Forelimb muscle (tissue), 1 donor: ENCODE measurements around the gene CHD9. TPM values are rescaled to one million over a fixed set of nuclear protein-coding genes. Genes with fewer than 3 reads are reported as not detected.
A peak's percentile ranks its signal among the peaks of the same experiment; 100 is the strongest.
"Not testable (repeated sequence)": the region's sequence is repeated elsewhere in the genome, so short reads cannot be mapped to it uniquely, and the experiment has no call there.

Source experiments
- DNase-seq: peaks from one replicate; pipeline ENCODE4 v3.0.0-alpha.2; 2013; ENCODE audit warnings: low read depth
- polyA plus RNA-seq: library from polyadenylated mRNA; unstranded; fragments of 120-200 nt; gene quantifications from one replicate; pipeline ENCODE4 v1.2.1, GENCODE V29; 2013; ENCODE audit not compliant: insufficient read length

Gene CHD9, protein sequence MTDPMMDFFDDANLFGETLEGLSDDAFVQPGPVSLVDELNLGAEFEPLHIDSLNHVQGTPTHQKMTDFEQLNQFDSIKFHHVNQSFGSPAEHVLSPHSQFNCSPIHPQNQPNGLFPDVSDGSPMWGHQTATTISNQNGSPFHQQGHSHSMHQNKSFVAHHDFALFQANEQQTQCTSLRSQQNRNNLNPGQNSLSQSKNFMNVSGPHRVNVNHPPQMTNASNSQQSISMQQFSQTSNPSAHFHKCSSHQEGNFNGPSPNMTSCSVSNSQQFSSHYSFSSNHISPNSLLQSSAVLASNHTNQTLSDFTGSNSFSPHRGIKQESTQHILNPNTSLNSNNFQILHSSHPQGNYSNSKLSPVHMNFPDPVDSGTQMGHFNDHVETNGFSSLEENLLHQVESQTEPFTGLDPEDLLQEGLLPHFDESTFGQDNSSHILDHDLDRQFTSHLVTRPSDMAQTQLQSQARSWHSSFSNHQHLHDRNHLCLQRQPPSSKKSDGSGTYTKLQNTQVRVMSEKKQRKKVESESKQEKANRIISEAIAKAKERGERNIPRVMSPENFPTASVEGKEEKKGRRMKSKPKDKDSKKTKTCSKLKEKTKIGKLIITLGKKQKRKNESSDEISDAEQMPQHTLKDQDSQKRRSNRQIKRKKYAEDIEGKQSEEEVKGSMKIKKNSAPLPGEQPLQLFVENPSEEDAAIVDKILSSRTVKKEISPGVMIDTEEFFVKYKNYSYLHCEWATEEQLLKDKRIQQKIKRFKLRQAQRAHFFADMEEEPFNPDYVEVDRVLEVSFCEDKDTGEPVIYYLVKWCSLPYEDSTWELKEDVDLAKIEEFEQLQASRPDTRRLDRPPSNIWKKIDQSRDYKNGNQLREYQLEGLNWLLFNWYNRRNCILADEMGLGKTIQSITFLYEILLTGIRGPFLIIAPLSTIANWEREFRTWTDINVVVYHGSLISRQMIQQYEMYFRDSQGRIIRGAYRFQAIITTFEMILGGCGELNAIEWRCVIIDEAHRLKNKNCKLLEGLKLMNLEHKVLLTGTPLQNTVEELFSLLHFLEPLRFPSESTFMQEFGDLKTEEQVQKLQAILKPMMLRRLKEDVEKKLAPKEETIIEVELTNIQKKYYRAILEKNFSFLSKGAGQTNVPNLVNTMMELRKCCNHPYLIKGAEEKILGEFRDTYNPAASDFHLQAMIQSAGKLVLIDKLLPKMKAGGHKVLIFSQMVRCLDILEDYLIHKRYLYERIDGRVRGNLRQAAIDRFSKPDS (N-terminal part only)
- 45.5 TPM for polyA plus RNA-seq

DNA sequence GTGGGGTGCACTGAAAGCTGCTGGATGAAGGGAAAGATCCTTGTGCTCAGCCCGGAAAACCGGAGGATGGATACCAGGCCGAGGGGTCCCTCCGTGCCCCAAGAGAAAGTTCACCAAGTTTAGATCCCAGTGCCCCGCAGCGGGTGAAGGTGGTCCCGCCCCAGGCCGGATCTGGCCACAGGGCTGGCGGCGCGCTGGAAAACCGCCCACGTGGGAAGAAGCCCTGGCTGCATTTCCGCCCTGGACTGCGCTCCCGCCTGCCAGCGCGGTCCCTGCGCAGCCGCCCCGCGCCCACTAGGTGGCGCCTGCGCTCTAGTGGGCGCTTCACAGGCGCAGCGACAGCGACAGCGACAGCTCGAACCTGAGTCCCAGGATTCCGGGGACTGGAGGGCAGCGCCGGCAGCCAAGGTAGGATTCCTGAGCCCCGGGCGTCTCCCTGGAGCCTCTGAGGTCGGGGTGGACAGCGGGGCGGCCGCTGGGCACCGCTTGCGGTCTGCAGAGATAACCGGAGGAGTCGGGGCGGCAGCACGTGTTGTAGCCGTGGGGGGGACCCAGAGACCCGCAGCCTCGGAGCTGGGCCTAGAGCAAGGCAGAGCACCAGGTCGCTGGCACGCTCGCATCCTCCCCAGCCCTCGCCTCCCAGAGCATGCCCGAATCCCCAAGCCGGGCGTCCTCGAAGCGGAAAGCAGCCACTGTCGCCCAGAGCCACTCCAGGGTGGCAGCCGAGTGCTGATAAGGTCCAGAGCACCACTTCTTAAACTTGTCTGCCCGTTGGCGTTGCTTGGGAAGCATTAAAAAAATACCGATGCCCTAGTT, at the start of gene CHD9:
TSS of gene CHD9 (plus strand) at position 322 of the 816 bp plus-strand sequence. CDS start 101,099 bp downstream, outside the sequence.
- DNase-seq: peak; percentile 74

DNA sequence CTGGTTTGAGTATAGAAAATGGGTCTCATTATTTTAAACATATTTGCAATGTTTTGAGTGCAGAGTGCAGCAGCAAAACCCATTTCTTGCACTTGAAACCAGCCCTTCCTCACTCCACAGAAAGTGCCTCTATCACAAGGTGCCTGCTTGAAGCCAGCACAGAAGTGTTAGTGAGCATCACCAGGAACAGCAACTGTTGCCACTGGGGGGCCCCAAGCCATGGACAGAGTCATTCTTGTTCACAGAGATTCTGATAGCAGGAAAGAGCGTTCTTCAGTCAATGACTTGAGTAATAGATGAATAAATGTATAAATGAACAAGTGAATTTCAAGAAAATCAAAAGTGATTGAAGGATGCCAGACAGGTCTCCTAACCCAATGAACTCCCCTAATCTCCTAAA, 47.7 kb upstream of the CHD9 start:
- no peak for DNase-seq

DNA sequence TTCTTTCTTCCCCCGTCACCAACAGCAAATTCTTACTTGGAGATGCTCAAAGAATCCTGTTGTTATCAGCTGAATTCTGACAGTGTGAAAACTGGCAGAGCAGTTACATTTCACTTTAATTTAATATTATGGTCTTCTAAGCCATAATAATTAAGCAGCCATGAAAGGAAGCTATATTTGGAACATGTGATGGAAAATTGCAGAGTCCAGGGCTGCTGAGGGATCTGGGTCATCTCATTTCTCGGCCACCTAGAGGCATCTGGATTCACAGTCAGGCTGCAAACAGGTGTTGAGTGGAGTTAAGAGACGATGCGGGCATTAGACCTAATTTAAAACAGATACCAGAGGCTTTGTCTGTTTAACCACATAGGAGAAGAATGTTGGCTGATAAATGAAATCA, 40.5 kb upstream of the CHD9 start:
- DNase-seq: no peak

DNA sequence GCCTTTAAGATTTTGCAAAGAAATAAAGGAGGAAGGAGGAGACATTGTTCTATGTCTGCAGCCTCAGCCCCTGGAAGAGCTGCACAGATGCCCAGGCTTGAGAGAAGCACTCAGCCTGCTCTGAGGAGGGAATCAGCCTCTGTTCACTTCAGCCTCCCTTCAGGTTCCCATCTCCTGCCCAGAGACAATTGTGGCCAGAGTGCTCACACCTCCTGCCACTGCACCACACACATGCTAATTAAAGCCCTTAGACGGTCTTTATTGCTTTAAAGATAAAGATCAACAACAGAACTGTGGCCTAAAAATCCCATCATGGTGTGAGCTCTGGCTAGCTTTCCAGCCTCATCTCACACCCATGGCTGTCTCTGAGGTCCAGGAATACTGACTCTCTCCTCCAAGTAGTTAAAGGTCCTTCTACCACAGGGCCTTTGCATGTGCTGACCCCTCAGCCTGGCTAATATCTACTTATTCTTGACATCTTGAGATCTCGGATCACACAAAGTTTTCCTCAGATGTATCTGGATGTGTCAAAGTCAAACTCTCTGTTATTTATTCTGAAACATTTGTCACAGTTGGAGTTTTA, 35.9 kb upstream of the CHD9 start:
- DNase-seq: no peak

DNA sequence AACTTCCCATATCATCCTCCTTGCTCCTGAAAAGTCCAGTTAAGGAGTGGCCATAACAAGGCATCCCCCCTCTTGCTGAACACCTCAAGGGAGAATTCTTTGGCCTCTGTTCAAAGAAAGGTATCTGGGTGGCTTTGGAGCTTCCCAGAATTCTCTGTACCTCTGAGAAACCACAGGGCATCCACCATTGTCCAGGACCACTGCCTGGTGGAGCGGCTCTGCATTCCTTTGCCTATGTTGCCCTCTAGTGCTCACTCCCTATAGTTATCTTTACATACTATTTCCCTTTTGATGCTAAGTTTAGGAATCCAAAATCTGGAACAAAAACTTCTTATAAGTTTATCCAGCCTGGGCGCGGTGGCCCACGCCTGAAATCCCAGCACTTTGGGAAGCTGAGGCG, 32.4 kb upstream of the CHD9 start:
- DNase-seq: no peak

DNA sequence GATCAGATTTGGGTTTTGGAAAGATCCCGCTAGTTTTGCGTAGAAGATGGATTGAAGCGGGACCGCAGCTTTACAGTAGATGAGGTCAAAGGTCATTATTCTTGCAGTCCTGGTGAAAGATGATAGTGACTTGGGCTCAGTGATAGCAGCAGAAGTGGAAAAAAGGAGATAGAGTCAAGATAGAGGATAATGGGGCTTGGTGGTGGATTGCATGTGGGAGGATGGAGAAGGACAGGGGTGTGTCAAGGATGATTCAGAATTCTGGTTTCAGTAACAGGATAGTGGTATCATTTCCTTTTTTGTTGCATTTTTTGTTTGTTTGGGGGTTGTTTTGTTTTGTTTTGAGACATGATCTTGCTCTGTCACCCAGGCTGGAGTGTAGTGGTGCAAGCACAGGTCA, 30.7 kb upstream of the CHD9 start:
- no peak for DNase-seq

DNA sequence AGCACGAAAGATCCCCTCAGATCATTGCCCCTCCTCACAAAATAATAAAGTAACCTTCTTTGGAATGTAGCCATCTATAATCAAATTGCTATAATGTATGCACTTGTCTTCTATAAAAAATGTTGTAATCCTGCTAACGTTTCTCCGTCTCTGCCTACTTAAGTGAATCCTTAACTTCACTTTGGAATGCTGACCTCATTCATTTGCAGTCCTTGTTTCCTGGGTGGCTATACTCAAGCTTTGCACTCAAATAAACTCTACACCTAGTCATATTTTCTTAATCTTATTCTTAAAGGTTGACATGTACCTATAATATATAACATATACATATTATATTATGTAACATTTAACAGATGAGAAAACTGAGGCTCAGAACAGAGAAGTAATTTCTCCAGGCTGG, 24.8 kb upstream of the CHD9 start:
- no peak for DNase-seq

DNA sequence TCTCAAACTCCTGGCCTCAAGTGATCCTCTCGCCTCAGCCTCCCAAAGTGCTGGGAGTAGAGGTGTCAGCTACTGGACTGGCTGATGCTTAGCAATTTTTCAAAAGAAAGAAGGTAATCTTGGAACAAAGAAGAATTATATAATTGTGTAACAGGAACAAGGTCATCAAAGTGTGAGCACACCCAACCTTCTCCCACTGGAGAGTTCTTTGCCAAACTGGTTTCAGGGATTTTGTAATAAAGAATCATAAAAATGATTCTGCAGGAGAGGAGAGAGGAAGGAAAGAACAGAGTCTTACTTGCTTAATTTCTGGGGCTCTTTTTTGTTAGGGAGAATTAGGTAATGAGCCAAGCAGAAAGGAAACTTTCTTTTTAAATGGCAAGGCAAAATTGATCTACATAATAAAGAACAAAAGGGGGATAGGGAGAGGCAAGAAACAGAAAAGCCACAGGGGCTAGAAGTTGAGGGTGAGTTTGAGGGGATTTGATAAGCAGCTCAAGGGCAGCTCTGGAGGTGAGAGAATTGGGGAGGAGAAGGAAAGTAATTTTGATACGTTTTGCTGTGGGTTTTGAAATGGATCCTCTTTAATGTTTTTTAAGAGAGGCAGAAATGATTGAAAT, 23.4 kb upstream of the CHD9 start:
- no peak for DNase-seq

DNA sequence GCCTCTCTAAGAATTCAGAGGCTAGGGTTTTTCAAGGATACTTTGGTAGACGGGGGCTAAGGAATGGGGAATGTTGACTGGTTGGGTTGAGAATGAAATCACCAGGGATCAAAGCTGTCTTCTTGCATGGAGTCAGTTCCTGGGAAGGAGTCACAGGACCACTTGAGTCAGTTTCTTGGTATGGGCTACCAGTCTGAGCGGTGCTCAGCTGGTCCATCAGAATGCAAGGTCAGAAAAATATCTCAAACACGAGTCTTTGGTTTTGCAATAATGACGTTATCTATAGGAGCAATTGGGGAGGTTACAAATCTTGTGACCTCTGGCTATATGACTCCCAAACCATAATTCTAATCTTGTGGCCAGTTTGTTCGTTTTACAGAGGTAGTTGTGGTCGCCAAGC, 20.5 kb upstream of the CHD9 start:
- DNase-seq: no peak

DNA sequence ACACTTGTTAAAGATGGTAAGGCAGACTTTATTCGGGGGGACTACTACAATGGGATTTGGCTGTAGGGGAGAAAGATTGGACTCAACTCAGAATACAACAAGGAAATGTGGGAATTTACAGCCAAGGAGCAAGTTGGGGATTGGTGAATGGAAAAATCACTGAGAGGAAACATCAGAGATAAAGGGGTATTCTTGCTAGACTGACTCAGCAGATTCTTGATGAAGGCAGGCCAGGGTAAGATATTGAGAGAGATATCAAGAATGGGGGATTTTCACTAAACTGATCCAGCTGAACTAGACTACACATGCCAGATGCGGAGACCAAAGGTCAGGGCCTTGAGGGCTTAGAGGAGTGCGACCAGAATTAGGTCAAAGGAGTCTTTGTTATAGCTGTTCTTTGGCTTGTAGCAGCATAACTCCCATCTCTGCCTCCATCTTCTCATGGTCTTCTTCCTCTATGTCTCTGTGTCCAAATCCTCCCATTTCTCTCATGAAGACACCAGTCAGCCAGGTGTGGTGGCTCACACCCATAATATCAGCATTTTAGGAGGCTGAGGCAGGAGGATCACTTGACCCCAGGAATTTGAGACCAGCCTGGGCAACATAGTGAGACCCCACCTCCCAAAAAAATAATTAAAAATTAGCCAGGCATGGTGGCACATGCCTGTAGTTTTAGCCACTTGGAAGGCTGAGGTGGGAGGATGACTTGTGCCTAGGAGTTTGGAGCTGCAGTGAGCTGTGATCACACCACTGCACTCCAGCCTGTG, 19.4 kb upstream of the CHD9 start:
- DNase-seq: no peak

DNA sequence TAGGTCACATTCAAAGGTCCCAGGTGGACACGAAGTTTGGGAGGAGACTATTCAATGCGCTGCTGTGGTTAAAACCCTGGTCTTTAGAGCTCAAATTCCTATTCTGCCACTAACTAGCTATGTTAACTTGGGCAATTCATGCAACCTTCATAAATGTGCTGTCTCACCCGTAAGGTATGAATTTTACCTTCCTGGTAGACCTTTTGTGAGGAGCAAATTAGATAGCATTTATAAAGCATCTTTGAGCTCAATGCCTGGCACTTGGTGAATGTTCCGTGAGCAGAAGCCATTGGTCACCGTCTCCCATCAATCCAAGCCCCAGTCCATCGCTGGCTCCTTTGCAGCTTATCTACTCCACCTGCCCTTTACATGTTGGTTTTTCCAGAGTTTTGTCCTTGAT, 18.7 kb upstream of the CHD9 start:
- no peak for DNase-seq

DNA sequence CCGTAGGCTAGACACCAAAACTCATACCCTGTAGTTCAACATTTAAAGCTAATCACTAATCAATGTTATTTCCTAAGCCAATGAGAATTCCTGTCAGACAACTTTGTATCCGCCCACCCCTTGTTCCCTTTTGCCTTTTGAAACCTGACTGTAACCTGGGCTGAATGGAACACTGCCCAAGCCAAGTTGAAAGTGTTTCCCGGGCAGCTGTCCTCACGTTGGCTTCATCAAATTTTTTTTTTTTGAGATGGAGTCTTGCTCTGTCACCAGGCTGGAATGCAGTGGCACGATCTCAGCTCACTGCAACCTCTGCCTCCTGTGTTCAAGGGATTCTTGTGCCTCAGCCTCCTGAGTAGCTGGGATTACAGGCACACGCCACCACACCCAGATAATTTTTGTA, 18.1 kb upstream of the CHD9 start:
- DNase-seq: not testable (repeated sequence)

DNA sequence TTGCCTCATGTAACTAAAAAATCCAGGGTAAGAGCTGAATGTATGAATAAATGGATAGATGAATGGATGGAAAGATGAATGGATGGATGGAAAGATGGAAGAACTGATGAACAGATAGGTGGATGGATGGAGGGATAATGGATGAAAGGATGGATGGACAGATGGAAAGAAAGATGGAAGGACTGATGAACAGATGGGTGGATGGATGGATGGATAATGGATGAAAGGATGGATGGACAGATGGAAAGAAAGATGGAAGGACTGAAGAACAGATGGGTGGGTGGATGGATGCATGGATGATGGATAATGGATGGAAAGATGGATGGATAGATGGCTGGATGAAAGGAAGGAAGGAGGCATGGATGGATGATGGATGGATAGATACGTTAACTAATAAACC, 14.0 kb upstream of the CHD9 start:
- DNase-seq: no peak

DNA sequence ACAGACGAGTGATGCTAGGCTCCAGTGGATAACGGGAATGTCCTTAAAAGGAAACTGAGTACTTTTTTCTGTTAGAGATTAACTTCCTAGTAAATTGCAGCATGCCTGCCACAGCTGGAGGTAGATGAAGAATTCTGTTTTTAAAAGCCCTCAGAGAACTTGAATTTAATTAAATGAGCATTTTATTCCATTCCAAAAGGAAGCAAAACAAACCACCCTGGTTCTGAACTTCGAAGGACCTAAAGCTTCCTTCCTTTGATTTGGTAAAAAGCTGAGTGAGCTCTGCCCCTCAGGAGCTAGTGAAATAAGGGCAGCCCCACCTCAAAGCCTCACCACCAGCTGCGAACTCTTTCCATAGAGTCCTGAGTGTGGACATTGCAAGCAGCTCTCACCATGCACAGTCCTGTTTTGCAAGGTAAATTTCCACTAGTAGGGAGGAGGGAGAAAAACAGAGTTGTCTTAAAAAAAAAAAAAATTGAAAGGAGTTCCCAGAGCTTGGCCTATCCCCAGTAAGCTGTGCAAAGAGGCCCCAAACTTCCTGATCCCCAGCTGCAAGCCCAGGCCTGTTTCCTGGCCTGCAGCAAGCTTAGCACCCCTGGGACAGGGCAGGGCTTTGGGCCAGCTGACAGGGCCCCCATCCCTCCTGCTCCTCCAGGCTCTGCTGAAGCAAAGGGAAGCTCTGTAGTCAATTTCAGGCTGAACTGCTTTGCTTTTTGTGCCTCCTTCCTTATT, 13.3 kb upstream of the CHD9 start:
- peak; percentile 82 for DNase-seq

DNA sequence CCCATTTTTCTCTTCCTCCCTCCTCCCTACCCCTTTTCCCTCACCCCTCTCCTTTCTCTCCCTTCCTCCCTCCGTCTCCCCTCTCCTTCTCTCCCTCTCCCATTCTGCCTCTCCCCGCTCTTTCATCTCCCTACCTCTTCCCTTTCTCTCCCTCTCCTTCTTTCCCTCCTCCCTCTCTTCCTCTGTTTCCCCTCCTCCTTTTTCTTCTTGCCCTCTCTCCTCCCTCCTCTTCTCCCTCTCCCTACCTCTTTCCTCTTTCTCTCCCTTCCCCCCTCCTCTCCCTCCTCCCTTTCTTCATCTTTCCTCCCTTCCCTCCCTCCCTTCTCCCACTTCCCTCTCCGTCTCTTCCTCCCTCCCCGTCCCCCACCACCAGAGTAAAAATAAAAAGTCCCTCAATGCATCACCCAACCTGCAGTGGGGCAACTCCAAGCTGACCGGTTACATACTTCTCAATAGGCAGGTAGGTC, 12.5 kb upstream of the CHD9 start:
- DNase-seq: no peak

DNA sequence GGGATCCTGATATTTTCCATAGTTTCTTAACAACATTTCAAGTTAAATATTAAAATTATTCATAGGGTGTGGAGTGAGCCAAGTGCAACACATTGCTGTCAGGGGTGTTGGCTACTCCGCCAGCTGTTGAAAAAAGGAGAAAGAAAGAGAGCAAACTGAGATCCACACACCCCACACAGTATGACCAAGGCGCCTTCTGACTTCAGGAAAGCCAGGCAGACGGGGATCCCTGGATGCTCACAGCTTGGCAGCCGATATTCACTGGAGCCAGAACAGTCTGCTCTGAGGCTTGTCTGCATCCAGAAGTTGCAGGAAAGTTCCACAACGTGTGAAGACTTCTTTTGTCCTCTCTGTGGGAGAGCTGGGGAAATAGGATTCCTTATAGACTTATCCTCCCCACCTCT, 11.4 kb upstream of the CHD9 start:
- DNase-seq: no peak

DNA sequence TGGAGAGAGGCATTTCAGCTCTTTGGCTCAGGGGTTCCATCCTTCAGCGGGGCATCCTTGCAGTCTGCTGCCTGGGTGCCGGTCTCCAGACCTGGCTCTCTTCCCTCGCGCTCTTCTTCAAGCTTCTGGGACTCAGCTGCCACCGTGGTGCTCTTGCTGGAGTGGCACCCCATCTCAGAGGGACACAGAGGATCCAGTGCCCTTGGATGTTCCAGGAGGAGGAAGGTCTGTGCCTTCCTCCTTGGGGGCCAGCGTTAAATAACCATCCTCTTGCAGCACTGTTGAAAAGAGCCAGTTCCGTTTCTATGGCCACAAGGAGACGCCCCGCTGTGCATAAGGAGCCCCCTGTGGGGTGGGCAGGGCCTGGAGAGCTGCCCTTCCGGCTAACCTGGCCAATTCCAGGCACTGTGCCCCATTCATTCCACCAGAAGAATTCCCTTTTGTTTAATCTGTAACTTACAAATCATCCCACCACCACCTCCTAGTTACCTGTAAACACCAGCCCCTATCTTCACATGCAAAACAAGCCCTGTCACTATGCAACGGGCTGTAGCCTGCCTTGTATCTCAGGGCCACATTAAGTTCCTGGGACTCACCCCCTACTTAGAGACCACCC, 10.7 kb upstream of the CHD9 start:
- no peak for DNase-seq
